B cell (primary cell): ENCODE data around the gene COA8.

Source experiments
- EZH2 ChIP-seq: IDR thresholded peaks from 2 replicates; pipeline ENCODE4 v1.6.1; 2012; ENCODE audit warnings: borderline replicate concordance, low read depth, mild to moderate bottlenecking, moderate library complexity, low read length; ENCODE audit not compliant: insufficient read depth, poor library complexity, severe bottlenecking
- TF ChIP-seq, protein P1 (sequence below): fragments of 200-600 bp; IDR thresholded peaks from one replicate; pipeline ENCODE4 v1.8.0; 2022; ENCODE audit warnings: antibody characterized with exemption, mild to moderate bottlenecking

DNA sequence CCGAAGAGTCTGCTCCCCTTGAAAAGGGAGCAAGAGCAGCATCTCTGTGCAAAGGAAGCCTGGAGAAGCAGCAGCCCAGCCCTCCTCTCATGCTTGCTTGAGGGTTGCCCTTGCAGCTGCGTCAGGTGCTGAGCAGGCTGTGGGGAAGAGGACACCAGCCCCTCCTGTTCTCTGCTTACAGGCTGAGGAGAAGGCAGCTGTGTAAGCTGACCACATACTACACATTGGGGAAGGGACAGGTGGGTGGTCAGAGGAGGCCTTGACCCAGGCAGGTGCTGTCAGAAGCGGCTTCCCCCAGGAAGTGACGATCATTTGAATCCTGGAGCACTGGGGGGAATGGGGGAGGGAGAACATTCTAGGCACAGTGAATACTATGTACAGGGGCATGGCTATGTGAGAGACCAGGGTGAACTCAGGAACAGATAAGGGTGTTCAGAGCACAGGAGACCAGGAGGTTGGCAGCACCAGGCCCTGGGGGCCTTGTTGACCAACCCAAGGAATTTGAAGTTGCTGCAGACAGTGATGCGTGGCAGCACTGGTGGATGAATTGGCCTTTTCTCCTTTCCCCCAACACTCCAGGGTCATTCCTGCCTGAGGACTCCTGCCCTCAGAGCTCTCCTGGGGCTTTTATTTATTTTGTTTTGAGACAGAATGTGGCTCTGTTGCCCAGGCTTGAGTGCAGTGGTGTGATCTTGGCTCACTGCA, 63.5 kb downstream of the COA8 start:
- TF ChIP-seq, protein P1, sequence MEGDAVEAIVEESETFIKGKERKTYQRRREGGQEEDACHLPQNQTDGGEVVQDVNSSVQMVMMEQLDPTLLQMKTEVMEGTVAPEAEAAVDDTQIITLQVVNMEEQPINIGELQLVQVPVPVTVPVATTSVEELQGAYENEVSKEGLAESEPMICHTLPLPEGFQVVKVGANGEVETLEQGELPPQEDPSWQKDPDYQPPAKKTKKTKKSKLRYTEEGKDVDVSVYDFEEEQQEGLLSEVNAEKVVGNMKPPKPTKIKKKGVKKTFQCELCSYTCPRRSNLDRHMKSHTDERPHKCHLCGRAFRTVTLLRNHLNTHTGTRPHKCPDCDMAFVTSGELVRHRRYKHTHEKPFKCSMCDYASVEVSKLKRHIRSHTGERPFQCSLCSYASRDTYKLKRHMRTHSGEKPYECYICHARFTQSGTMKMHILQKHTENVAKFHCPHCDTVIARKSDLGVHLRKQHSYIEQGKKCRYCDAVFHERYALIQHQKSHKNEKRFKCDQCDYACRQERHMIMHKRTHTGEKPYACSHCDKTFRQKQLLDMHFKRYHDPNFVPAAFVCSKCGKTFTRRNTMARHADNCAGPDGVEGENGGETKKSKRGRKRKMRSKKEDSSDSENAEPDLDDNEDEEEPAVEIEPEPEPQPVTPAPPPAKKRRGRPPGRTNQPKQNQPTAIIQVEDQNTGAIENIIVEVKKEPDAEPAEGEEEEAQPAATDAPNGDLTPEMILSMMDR, result no peak
- no peak for TF ChIP-seq EZH2
